HCT116 (cell line): ENCODE measurements around the gene TNFRSF21. TPM values are rescaled to one million over a fixed set of nuclear protein-coding genes. Genes with fewer than 3 reads are reported as not detected.

ENCODE experiments used
- ATAC-seq: fragments of 200-7000 bp; cut with Tn5 transposase; 2 replicates; pipeline ENCODE4 v1.9.1; 2020; ENCODE audit warnings: mild to moderate bottlenecking, moderate library complexity
- BruUV-seq: library from RNA; stranded (reverse); fragments of 400-500 nt; replicated peaks from 2 replicates; lab custom pipeline; 2021; lab: Mats Ljungman, UMichigan
- CTCF ChIA-PET: fragments of 300-600 bp; sonication (Branson Sonifier 250); formaldehyde crosslinking; loops from one replicate; lab custom pipeline; 2021; ENCODE audit warnings: antibody characterized with exemption; lab: Charles Lee
- POLR2A ChIA-PET: fragments of 300-600, 350-600 bp; sonication (Branson Sonifier 250); formaldehyde crosslinking; loops from one replicate; lab custom pipeline; 2021; ENCODE audit warnings: antibody characterized with exemption; lab: Charles Lee
- RAD21 ChIA-PET, 2 experiments: fragments of 300-600 bp; sonication (Branson Sonifier 250); formaldehyde crosslinking; loops; one replicate each; lab custom pipeline; 2023; ENCODE audit warnings: low total read pairs in 2 of 2; ENCODE audit not compliant: uncharacterized antibody in 2 of 2, unreplicated experiment in 2 of 2, low non-redundant PET in 1 of 2; lab: Charles Lee
- DNase-seq: peaks from one replicate; pipeline ENCODE4 v3.0.0-alpha.2; 2010; ENCODE audit warnings: low read depth, low spot score
- H2AFZ ChIP-seq: fragments of 200-600 bp; shearing (Covaris generic), sonication (generic); 2 replicates; pipeline ENCODE4 v1.6.1; 2017; ENCODE audit warnings: low read depth, mixed run types, mixed read lengths, antibody characterized with exemption, low read length; ENCODE audit not compliant: poor library complexity, severe bottlenecking
- H3K27ac ChIP-seq: 2 replicates; pipeline ENCODE4 v1.5.1; 2012; ENCODE audit warnings: low read depth, low read length
- H3K27me3 ChIP-seq: fragments of 200-600 bp; sonication (generic); 2 replicates; pipeline ENCODE4 v1.6.1; 2016; ENCODE audit warnings: mixed run types, low read length, mixed read lengths; ENCODE audit not compliant: insufficient read depth
- H3K36me3 ChIP-seq, 2 experiments: fragments of 200-500 bp in 1 of 2; fragments of 200-600 bp in 1 of 2; sonication (Bioruptor generic) in 1 of 2; sonication (generic) in 1 of 2; 2 replicates each; pipeline versions ENCODE4 v1.5.1 to v1.6.1; 2014 to 2016; ENCODE audit warnings: low read length in 2 of 2, inconsistent platforms in 1 of 2, mixed read lengths in 1 of 2, mixed run types in 1 of 2; ENCODE audit not compliant: insufficient read depth in 2 of 2, control insufficient read depth in 1 of 2
- H3K4me1 ChIP-seq, 2 experiments: fragments of 200-600 bp in 1 of 2; sonication (generic) in 1 of 2; 2 replicates each; pipeline versions ENCODE4 v1.5.1 to v1.6.1; 2012 to 2017; ENCODE audit warnings: low read length in 2 of 2, inconsistent platforms in 1 of 2, mild to moderate bottlenecking in 1 of 2, mixed read lengths in 1 of 2, mixed run types in 1 of 2, moderate library complexity in 1 of 2; ENCODE audit not compliant: insufficient read depth in 2 of 2, control insufficient read depth in 1 of 2
- H3K4me2 ChIP-seq: fragments of 200-600 bp; sonication (generic); 2 replicates; pipeline ENCODE4 v1.6.1; 2017; ENCODE audit warnings: mixed run types, low read length, mixed read lengths
- H3K4me3 ChIP-seq, 2 experiments: fragments of 200-600 bp in 1 of 2; sonication (generic) in 1 of 2; replicated peaks in 1 of 2; 2 replicates each; pipeline ENCODE4 v1.5.1; 2011 to 2016; ENCODE audit warnings: low read length in 2 of 2, control low read depth in 1 of 2, low read depth in 1 of 2, mild to moderate bottlenecking in 1 of 2, mixed read lengths in 1 of 2, mixed run types in 1 of 2
- H3K79me2 ChIP-seq: fragments of 200-600 bp; sonication (generic); 2 replicates; pipeline ENCODE4 v1.6.1; 2017; ENCODE audit warnings: mild to moderate bottlenecking, mixed run types, low read length, moderate library complexity, mixed read lengths; ENCODE audit not compliant: insufficient read depth
- H3K9ac ChIP-seq: fragments of 200-600 bp; sonication (generic); 2 replicates; pipeline ENCODE4 v1.6.1; 2016; ENCODE audit warnings: low read length, mixed read lengths
- H3K9me2 ChIP-seq: fragments of 200-600 bp; sonication (generic), shearing (Covaris generic); 2 replicates; pipeline ENCODE4 v1.6.1; 2017; ENCODE audit warnings: mixed run types, mild to moderate bottlenecking, moderate library complexity; ENCODE audit not compliant: insufficient read depth
- H3K9me3 ChIP-seq, 2 experiments: fragments of 200-500 bp in 1 of 2; fragments of 200-600 bp in 1 of 2; sonication (Bioruptor generic) in 1 of 2; sonication (generic) in 1 of 2; 2 replicates each; pipeline ENCODE4 v1.6.1; 2014 to 2017; ENCODE audit warnings: low read length in 2 of 2, mixed read lengths in 2 of 2, inconsistent platforms in 1 of 2, low read depth in 1 of 2, mild to moderate bottlenecking in 1 of 2, mixed run types in 1 of 2, moderate library complexity in 1 of 2; ENCODE audit not compliant: control insufficient read depth in 1 of 2, insufficient read depth in 1 of 2
- H4K20me1 ChIP-seq: fragments of 200-600 bp; sonication (generic), shearing (Covaris generic); 2 replicates; pipeline ENCODE4 v1.6.1; 2017; ENCODE audit warnings: mixed run types, mild to moderate bottlenecking, moderate library complexity; ENCODE audit not compliant: insufficient read depth
- EGR1 ChIP-seq: IDR thresholded peaks from 2 replicates; pipeline ENCODE4 v1.6.1; 2012; ENCODE audit warnings: low read depth
- EZH2 ChIP-seq: fragments of 200-600 bp; sonication (generic); IDR thresholded peaks from 2 replicates; pipeline ENCODE4 v1.6.1; 2017; ENCODE audit warnings: antibody characterized with exemption, mixed run types
- FOSL1 ChIP-seq: IDR thresholded peaks from 2 replicates; pipeline ENCODE4 v1.6.1; 2012; ENCODE audit warnings: low read depth
- JUND ChIP-seq: IDR thresholded peaks from 2 replicates; pipeline ENCODE4 v1.6.1; 2012
- POLR2A ChIP-seq: IDR thresholded peaks from 2 replicates; pipeline ENCODE4 v1.7.0; 2011; ENCODE audit warnings: borderline replicate concordance; ENCODE audit not compliant: insufficient read depth, insufficient read length; ENCODE audit errors: extremely low read depth
- RAD21 ChIP-seq: IDR thresholded peaks from 2 replicates; pipeline ENCODE4 v1.6.1; 2012; ENCODE audit warnings: low read depth, mild to moderate bottlenecking
- SIN3A ChIP-seq: IDR thresholded peaks from 2 replicates; pipeline ENCODE4 v1.6.1; 2012; ENCODE audit warnings: low read depth
- SP1 ChIP-seq: IDR thresholded peaks from 2 replicates; pipeline ENCODE4 v1.6.1; 2012; ENCODE audit warnings: low read depth
- intact Hi-C: fragments of 100-400 bp; cut with micrococcal nuclease; formaldehyde crosslinking; loops from 2 replicates; pipeline ENCODE4 v1.10.0; 2022
- total RNA-seq: library from RNA; stranded (reverse); gene quantifications from one replicate; pipeline ENCODE4 v1.2.1, GENCODE V29; 2021; ENCODE audit not compliant: unreplicated experiment
- TF ChIP-seq, protein P1 (sequence below), 3 experiments: fragments of 200-600 bp in 1 of 3; sonication (generic) in 1 of 3; IDR thresholded peaks in 2 of 3; conservative IDR thresholded peaks in 1 of 3; 2 replicates each; pipeline ENCODE4 v1.5.1; 2012 to 2017; ENCODE audit warnings: low read depth in 2 of 3, low read length in 2 of 3, antibody characterized with exemption in 1 of 3, borderline replicate concordance in 1 of 3, control low read depth in 1 of 3, mild to moderate bottlenecking in 1 of 3, mixed read lengths in 1 of 3, mixed run types in 1 of 3, moderate library complexity in 1 of 3; ENCODE audit not compliant: insufficient read depth in 1 of 3

Gene TNFRSF21
- total RNA-seq, 1 experiment from 2014 or later, result 48.3 TPM

DNA sequence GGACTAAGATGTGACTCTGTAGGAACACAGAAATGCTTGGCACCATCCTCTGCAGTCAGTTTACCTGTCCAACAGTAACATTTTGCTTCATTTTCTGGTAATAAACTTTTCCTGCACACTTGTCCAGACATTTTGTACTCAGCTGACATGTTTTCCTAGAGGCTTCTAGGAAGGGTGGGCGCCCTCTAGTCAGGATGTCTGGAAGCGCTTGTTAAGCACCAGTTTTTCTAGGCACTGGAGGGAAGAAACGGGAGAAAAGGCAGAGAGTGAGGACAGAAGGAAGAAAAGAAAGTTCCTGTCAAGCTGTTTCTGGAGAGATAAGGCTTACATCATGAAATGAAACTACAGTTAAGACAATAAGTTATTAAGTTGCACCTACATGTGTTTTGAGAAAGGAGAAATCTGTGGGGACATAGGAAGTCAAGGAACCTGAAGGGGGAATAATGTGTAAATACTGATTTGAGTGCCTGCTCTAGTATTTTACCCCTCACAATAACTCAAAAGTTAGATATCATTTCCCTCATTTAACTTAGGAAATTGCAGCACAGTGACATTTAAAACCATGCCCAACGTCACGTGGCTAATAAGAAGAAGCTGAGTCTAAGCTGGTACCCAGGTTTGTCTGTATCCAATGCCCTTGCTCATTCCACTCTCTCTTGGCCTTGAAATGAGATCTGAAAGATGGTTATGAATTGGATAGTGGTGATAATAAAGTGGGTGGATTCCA, 42.7 kb upstream of the TNFRSF21 start:
- Histone ChIP-seq H3K27ac (no peak overlapping the region), H3K9me2 (no peaks in the 10 kb centered on the region), H2AFZ (peak overlapping the region; percentile 87), H4K20me1 (no peaks in the 10 kb centered on the region), H3K79me2 (no peaks in the 10 kb centered on the region), H3K4me3 (no peak overlapping the region), H3K9me3 (no peaks in the 10 kb centered on the region), H3K36me3 (no peaks in the 10 kb centered on the region), H3K4me1 (no peaks in the 10 kb centered on the region), H3K4me2 (no peak overlapping the region), H3K9ac (no peak overlapping the region), H3K27me3 (no peaks in the 10 kb centered on the region)
- ChIA-PET RAD21 (no interaction called here), CTCF (no interaction called here), POLR2A (no interaction called here)
- no peak for TF ChIP-seq EGR1
- TF ChIP-seq, protein P1, sequence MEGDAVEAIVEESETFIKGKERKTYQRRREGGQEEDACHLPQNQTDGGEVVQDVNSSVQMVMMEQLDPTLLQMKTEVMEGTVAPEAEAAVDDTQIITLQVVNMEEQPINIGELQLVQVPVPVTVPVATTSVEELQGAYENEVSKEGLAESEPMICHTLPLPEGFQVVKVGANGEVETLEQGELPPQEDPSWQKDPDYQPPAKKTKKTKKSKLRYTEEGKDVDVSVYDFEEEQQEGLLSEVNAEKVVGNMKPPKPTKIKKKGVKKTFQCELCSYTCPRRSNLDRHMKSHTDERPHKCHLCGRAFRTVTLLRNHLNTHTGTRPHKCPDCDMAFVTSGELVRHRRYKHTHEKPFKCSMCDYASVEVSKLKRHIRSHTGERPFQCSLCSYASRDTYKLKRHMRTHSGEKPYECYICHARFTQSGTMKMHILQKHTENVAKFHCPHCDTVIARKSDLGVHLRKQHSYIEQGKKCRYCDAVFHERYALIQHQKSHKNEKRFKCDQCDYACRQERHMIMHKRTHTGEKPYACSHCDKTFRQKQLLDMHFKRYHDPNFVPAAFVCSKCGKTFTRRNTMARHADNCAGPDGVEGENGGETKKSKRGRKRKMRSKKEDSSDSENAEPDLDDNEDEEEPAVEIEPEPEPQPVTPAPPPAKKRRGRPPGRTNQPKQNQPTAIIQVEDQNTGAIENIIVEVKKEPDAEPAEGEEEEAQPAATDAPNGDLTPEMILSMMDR (IDR thresholded peaks at IDR 0.05 in 2 of 3, conservative IDR thresholded peaks at IDR 0.05 in 1 of 3; ENCODE audit: borderline replicate concordance in 1 of 3, insufficient read depth in 1 of 3, low read depth in 2 of 3, low read length in 2 of 3), result peak; percentile 15 to 58 (median 42); a peak in 4 of 6 replicates
- no peak for TF ChIP-seq SP1
- peak; percentile 12; the same call in 1 of the 2 replicates for TF ChIP-seq RAD21
- DNase-seq, result no peak
- BruUV-seq, result no TSS peak
- peak; percentile 84 for ATAC-seq
- intact Hi-C loops, result no loop called here

DNA sequence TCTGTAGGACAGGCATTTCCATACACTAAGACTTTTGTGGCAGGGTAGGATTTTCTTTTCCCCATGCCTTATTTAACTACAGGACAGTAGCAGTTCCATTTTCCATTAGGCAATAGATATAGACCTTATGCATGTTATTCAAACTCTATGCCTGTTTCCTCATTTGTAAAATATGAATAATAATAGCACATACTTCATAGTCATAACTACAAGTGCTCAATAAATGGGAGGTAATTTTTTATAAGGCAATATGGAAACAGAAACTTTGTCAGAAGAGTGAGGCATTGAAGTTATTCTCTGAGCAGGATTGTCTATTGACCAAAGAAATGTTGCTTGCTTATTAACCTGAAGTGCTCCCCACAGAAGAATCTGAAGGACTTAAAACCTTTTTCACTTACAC, 41.9 kb upstream of the TNFRSF21 start:
- CTCF ChIA-PET, result no interaction called here
- DNase-seq (no peak), ATAC-seq (no peak)
- no TSS peak for BruUV-seq
- no peak for TF ChIP-seq EZH2
- no peak for TF ChIP-seq SIN3A
- TF ChIP-seq POLR2A, result no peak
- no peak for TF ChIP-seq FOSL1
- TF ChIP-seq JUND, result no peak
- H3K4me1 ChIP-seq, result no peaks in the 10 kb centered on the region
- peak overlapping the region; percentile 87 for H2AFZ ChIP-seq
- RAD21 ChIA-PET, result no interaction called here
- H4K20me1 ChIP-seq, result no peaks in the 10 kb centered on the region
- POLR2A ChIA-PET, result no interaction called here
- no peaks in the 10 kb centered on the region for H3K9me2 ChIP-seq
- H3K36me3 ChIP-seq, result no peaks in the 10 kb centered on the region
- no peaks in the 10 kb centered on the region for H3K27me3 ChIP-seq
- no peak overlapping the region for H3K4me2 ChIP-seq
- intact Hi-C loops, result no loop called here
- H3K27ac ChIP-seq, result no peak overlapping the region
- no peaks in the 10 kb centered on the region for H3K9me3 ChIP-seq
- H3K79me2 ChIP-seq, result no peaks in the 10 kb centered on the region
- no peak overlapping the region for H3K9ac ChIP-seq
- no peak overlapping the region for H3K4me3 ChIP-seq
